DOHH2 (cell line): Measurements from ENCODE around the gene HOXA9.

Experiments used
- EZH2phosphoT487 ChIP-seq: fragments of 200-600 bp; sonication (generic); IDR thresholded peaks from 2 replicates; pipeline ENCODE4 v1.6.1; 2017; ENCODE audit warnings: borderline replicate concordance, mild to moderate bottlenecking, antibody characterized with exemption, low read length, moderate library complexity, mixed read lengths
- TF ChIP-seq, protein P1 (sequence below): fragments of 200-600 bp; sonication (generic); IDR thresholded peaks from one replicate; pipeline ENCODE4 v1.5.1; 2014; ENCODE audit warnings: antibody characterized with exemption, mild to moderate bottlenecking, low read depth, low read length; ENCODE audit not compliant: poor library complexity, severe bottlenecking

- TF ChIP-seq, protein P1, sequence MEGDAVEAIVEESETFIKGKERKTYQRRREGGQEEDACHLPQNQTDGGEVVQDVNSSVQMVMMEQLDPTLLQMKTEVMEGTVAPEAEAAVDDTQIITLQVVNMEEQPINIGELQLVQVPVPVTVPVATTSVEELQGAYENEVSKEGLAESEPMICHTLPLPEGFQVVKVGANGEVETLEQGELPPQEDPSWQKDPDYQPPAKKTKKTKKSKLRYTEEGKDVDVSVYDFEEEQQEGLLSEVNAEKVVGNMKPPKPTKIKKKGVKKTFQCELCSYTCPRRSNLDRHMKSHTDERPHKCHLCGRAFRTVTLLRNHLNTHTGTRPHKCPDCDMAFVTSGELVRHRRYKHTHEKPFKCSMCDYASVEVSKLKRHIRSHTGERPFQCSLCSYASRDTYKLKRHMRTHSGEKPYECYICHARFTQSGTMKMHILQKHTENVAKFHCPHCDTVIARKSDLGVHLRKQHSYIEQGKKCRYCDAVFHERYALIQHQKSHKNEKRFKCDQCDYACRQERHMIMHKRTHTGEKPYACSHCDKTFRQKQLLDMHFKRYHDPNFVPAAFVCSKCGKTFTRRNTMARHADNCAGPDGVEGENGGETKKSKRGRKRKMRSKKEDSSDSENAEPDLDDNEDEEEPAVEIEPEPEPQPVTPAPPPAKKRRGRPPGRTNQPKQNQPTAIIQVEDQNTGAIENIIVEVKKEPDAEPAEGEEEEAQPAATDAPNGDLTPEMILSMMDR, result no peak
- 0 out of 2 replicates have a peak, but pooled peaks have one; percentile 46 for TF ChIP-seq EZH2phosphoT487
These were observed 17.9 kb downstream of the HOXA9 start, which contains the start of gene HOXA6 for GRCh38 chr7:27147199-27148030.
